GM21529 (cell line): ENCODE measurements around the gene GFRAL.
"Not testable (repeated sequence)": the region's sequence is repeated elsewhere in the genome, so short reads cannot be mapped to it uniquely, and the experiment has no call there.

ENCODE experiments used
- ATAC-seq: cut with Tn5 transposase; IDR thresholded peaks from one replicate; pipeline ENCODE4 v1.9.1; 2021; ENCODE audit not compliant: unreplicated experiment

Gene GFRAL, protein sequence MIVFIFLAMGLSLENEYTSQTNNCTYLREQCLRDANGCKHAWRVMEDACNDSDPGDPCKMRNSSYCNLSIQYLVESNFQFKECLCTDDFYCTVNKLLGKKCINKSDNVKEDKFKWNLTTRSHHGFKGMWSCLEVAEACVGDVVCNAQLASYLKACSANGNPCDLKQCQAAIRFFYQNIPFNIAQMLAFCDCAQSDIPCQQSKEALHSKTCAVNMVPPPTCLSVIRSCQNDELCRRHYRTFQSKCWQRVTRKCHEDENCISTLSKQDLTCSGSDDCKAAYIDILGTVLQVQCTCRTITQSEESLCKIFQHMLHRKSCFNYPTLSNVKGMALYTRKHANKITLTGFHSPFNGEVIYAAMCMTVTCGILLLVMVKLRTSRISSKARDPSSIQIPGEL

DNA sequence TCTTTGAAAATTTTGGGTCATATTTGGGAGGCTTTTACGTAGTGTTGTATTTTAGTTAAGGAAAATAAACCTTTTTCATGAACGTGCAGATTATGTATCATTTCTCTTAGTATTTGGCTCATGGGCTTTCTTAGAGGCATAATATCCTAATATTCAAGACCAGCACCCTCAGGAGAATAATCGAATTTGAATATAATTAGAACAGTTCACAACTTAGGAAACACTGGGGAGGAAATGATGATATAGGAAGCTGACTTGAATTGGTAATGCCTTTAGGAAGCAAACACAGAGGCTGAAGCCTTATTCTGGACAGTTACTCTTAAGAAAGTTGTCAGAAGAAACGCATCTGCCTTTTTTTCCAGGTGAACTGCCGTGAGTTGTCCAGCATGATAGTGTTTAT is at the start of gene GFRAL:
TSS of gene GFRAL (plus strand) at position 301 of the 400 bp plus-strand sequence. CDS start at position 387, 86 bp downstream.
- ATAC-seq, result no peak

DNA sequence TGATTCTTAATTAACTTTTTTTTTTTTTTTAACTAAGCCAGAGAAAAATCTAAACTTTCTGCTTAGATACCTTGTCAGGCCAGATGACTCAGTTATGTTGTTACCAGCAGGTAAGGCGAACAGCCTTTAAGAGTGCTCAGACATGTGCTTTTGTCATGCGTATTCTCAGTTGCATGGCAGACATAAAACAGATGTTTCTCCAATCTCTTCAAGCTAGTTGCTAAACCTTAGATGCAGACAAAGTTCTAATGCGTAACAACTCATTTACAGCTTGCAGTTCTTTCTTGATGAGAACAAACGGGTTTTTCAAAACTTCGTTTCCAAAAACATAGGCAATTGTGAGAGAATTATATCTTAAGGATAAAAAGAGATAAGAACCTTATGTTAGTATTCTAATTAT is 49.6 kb upstream of the GFRAL start:
- no peak for ATAC-seq

DNA sequence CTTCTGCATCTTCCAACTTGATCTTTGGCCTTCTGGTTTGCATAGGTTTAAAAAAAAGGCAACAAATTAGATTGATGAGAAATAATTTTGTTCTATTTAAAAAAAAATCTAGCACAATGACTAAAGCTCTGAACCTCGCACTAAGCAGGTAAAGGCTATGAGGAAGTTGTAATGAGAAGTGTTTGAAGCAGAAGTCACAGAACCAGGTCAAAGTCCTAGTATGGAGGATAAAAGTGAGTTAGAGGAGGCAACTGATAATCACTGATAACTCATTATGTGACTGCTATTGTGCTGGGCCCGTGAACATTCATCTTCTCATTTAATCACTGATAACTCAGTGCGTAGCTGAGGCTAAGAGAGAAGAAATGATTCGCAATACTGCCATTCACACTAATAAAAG is 46.1 kb upstream of the GFRAL start:
- ATAC-seq, result no peak

DNA sequence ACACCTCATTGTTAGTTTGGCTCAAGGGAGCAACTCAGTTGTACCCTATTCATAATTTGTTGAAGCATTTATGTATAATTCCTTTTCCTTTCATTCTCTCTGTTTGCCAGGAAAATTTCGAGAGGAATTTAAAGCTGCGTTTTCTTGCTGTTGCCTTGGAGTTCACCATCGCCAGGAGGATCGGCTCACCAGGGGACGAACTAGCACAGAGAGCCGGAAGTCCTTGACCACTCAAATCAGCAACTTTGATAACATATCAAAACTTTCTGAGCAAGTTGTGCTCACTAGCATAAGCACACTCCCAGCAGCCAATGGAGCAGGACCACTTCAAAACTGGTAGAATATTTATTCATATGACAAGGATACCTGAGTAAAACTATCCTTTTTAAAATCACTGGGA is 45.2 kb upstream of the GFRAL start:
- no peak for ATAC-seq

DNA sequence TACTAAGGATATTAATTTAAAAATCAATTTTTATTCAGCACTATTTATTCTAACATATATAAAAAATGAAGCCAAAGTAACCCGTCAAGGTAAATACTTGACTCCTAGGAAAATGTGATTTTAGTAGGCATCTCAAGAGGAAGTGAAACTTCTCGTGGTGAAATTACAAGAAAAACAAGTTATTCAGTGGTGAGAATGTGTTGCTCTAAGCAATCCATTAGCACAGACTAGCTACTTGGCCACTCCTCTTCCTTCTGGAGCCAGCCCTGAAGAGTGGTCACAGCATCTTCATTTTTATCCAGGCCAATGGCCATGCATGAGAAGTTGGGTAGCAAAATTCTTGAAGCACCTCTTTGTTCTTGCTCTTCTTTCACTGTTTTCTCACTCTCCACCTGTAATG is 40.4 kb upstream of the GFRAL start:
- no peak for ATAC-seq

DNA sequence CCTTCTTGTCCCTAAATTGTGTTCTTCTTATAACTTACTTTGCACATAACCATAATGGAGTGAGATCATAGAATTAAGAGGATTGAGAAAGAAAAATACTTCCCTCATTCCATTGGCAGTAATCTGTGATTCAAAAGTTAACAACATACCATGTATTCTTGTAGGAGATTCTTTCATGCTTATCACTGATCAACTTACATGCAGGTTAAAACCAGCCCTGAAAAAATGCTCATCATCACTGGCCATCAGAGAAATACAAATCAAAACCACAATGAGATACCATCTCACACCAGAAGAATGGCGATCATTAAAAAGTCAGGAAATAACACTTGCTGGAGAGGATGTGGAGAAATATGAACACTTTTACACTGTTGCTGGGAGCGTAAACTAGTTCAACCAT is 36.5 kb upstream of the GFRAL start:
- no peak for ATAC-seq

DNA sequence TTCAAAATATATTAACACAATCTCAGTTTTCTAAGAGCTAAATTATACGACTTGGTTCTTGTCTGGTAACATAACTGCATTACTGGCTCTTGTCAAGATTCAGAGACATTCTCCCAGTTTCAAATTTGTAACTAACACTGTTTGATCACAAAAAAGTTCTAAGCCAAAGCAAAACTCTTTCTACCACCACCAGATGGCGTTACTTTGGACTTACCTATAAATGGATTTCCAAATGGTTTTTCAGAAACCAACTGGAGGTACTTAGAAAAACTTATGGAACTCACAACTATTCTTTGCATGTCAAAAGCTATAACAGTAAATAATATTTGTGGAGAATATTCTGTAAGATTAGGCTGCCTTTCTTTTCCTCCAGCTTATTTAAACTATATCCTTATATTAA is 34.2 kb upstream of the GFRAL start:
- ATAC-seq, result no peak

DNA sequence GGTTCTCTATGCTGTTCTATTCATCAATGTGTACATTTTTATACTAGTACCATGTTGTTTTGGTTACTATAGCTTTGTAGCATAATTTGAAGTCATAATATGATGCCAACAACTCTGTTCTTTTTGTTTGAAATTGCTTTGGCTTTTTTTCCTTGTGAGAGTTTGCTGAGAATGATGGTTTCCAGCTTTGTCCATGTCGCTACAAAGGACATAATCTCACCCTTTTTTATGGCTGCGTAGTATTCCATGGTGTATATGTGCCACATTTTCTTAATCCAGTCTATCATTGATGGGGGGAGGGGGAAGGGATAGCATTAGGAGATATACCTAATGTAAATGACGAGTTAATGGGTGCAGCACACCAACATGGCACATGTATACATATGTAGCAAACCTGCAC is 30.1 kb upstream of the GFRAL start:
- not testable (repeated sequence) for ATAC-seq

DNA sequence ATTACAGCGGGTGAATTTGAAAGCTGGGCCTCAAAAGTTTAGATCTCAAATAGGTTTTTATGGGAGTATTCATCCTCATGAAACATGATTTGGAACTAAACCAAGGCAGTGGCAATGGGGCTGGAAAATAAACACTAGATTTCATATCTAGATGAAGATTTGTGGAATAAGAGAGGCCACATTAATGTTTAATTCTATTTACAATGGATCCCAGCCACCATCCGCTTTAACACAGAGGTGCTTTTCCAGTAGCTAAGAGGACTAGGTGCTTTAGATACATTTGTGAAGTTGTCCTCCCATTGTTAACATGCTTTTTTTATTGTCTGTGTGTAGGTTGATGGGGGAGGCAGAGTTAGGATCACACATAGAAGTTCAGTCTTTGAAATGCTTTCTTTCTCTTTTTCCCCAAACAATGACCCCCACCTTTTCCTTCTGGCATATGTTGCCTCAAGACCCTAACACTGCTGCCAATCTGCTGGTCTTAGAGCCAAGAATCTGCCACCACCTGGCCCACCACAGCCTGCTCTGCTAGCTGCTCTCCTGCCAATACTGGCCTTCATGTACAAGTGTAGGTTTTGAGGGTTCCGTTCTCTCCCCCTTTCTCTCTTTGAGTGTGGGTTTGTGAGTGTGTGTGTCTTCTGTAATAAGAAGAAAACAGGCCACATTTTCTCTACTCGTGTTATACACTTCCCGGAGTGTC is 27.8 kb upstream of the GFRAL start:
- ATAC-seq, result no peak

DNA sequence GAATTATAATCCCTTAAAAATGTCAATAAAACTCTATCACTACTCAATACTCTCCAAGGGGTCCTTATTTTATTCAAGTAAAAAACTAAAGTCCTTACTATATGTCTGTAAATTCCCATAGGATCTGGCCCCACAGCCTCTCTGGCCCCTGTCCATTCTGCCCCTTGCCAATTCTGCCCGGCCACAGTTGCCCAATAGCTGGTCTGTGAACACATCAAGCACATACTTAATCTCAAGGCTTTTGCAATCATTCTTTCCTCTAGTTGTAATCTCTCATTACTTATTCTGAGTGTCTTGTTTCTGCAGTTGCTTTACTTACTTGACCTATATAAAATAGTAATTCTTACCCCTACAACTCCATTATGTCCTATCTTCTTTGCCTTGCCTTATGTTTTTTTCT is 22.5 kb upstream of the GFRAL start:
- ATAC-seq, result no peak

DNA sequence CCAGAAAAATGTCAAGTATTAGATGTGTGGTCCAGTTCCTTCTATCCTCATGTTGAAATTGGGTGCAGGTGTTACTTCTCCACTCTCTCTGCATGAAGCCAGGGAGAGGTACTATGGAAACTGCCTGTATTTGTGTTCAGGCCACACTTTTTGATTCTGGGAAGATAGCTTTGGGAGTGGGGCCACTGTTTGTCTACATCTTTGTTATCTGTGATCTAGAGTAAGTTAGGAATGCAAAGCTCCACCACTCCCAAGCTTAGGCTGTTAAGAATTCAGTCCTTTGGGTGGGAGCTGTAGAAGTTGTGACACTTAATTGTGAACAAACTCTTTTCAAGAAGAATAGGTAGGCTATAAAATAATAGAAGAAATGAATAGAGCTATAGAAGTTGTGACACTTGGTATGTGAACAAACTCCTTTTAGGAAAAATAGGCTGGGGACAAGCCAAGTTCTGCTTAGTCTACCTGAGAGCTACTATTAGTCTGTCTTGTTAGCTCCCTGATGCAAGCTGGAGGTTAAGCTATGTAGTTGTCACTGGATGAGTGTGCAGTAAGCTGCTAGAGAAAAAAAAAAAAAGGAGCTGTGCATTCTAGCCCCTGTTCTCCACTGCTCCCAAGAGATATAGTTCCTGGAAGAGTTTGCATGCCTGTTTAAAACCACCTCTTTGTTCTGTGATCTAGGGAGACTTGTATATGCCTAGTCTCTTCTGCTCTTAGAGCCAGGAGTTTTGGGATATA is 7.1 kb upstream of the GFRAL start:
- no peak for ATAC-seq

DNA sequence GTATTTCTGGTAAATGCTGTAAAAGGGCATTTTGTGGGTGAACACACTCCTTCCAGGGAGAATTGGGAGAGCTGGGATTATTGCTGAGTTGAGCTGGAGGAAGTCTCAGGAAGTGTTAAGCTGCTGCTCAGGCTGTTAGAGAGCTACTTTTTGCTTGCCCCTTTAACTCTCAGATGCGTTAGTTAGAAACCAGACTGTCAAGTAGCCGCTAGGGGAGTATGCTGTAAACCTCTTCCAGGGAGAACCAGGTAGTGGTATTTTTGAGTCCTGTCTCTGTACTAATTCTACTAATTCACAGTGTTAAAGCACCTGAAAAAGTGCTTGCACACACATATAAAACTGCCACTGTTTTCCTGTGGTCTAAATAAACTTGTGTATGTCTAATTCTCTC is 6.6 kb upstream of the GFRAL start:
- no peak for ATAC-seq

DNA sequence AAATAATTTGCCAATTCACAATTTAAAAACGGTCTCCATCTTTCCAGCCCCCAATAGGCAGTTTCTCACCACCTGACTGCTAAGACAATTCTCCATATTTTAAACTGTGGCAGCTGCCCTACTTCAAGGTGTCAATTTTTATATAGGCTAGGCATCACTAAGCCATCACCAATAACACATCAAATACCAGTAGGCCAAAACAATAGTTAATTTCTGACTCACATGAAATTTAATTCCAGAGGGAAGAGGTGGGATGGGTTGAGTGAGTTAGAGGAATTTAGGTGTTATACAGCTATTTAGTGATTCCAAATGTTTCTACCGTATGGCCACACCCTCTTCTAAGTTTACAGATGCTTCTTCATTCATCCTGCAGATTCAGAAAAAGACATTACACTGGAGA is 49.9 kb downstream of the GFRAL start:
- ATAC-seq, result no peak

DNA sequence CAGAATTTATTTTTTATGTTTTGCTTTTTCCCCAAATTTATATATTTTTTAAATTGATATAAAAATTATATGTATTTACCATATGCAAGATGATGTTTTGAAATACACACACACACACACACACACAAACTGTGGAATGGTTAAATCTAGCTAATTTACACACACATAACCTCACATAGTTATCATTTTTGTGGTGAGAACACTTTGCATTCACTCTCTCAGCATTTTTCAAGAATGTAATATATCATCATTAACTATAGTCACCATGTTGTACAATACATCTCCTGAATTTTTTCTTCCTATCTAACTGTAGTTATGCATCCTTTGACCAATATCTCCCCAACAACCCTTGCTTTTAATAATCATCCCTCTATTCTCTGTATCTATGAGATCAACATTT is 52.2 kb downstream of the GFRAL start:
- no peak for ATAC-seq

DNA sequence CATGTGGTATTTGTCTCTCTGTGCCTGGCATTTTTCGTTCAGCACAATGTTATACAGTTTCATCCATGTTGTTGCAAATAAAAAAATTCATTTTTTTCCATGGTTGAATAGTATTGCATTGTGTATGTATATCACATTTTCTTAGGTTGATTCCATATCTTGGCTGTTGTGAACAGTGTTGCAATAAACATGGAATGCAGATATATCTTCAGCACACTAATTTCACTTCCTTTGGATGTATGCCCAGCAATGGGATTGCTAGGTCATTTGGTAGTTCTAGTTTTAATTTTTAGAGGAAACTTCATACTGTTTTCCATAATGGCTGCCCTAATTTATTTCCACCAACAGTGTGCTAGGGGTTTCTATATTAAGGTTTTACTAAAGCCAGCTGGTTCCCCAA is 52.6 kb downstream of the GFRAL start:
- ATAC-seq, result no peak

DNA sequence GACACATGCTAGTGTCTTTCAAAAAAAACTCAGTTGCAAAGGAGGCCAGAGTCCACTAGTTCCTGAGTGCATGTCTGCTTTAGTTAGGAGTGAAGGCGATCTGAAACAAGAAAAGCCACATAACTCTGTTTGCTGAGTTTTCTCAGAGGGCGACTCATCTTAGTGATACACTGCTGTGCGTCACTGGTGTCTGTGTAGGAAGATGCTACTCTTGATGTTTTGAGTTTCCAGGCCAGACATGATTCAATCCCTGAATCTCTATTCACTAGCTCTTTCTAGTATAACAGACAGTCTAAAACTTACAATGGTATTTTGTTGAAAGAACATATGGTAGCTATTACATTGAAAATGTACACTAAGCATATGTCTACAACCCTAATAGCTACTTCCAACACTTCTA is 60.9 kb downstream of the GFRAL start:
- no peak for ATAC-seq

DNA sequence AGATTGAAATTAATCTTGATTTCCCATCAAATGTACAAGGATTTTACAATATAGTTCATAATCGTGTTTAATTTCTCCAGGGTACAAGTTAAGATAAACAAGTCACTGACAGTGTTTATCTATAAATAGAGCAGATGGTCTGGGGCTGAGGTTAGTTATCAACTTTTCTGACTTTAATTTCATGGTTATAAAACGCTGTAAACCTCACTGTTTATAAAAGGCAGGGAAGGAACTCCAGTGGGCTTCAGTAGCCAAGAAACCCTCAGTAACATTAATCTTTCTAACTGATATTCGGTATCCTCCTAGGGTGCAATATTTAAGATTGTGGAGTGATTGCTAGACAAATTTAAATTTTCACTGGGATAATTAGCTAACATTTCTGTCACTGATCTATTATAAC is 68.6 kb downstream of the GFRAL start:
- no peak for ATAC-seq

DNA sequence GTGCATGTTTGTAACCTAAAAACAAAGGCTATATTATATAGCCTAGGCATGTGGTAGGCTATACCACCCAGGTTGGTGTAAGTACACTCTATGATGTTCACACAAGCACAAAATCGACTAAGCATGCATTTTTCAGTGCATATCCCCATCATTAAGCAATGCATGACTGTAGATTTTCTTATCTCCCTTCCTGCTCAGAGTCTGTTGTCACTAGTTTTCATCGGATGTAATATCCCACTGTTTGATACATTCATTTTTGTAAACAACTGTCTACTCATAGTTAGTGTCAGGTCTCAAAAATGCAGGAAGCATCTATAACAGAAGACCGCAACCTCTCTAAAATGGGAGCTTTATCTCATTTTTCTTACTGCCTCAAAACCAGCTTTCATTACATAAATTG is 70.7 kb downstream of the GFRAL start:
- ATAC-seq, result no peak

DNA sequence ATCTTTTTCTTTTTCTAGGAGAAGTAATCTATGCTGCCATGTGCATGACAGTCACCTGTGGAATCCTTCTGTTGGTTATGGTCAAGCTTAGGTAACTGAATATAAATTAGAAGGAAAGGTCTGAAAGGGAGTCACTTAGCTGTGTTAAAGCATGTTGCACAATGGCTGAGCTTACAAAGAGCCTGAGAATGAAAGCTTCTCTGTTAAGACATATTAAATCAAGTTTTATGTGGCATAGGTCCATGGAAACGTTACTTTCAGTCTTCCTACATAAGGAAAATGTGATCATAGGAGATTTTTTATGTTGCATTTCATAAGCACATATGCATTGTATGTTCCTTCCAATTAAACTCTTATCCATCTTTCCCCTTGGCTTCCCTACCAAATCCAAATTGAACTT is 72.1 kb downstream of the GFRAL start:
- ATAC-seq, result no peak

DNA sequence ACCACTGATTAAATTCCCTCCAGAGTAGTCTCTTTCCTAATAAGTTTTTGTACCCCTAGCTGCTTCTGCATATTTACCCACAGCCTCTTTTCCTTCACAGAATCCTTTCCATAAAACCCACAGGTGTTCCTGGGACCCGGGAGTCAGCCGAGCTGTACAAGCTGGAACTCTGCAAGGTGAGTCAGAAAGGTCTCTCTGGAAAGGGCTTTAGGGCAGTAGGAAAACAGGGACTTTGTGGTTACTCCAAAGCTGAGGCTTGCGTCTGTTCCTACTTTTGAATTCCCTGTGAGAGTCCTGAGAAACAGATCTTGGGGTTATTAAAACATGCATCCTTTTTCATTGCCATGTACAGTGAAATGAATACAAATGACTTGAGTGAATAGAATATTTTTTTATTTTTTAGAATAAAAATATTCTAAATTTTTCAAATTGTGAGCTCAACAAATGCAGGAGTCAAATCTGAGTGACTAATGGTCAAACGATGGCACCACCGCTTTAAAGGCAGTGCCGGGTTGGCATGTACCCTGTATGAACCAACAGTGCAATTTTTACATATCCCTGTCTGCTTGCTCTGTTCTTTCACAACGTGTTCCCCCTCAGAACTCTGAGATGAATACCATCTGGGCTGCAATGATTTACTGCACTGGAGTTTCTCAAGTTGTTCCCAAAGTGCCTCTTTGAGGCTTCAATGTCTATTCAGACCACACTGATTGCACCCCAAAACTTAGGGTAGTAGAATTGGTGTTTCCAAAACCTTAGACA is 78.4 kb downstream of the GFRAL start:
- ATAC-seq, result no peak

DNA sequence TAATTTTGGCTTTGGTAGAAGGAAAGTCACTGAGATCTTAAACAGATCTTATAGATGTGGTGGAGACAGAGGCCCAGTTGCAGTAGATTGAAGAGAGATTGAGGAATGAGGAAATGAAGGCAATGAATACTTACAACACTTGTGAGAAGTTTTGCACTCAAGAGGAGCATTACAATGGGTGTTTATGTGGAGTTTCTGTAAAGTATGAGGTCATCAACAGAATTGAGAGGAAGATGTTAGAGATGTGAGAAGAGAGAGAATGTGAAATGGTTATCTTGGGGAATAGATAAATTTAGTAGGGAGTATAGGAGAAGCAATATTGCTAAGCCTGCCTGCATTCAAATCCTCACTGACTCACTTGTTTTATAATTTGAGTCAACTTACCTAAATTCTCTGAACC is 83.4 kb downstream of the GFRAL start:
- ATAC-seq, result no peak
